Stimulated activated naive CD8-positive, alpha-beta T cell treated with anti-CD3 and anti-CD28 coated beads, Interleukin-15, amount 100 ng/mL, for 72 hours (primary cell): ENCODE data around the gene NT5DC3.
A peak's percentile ranks its signal among the peaks of the same experiment; 100 is the strongest.

Experiments
- ATAC-seq: fragments of 150-1000 bp; cut with Tn5 transposase; 2 replicates; pipeline ENCODE4 v1.10.0; 2021; ENCODE audit warnings: mild to moderate bottlenecking, moderate library complexity
- DNase-seq, 2 donors: peaks; one replicate each; pipeline ENCODE4 v3.0.0; 2021 to 2022
- H3K27ac Mint-ChIP-seq, 2 donors: one replicate each; pipeline ENCODE4 v1.8.0; 2022; ENCODE audit warnings: mild to moderate bottlenecking in 2 of 2, mixed read lengths in 2 of 2, moderate library complexity in 2 of 2
- H3K27me3 Mint-ChIP-seq: one replicate; pipeline ENCODE4 v1.8.0; 2022; ENCODE audit warnings: mixed read lengths
- H3K4me1 Mint-ChIP-seq: one replicate; pipeline ENCODE4 v1.8.0; 2022; ENCODE audit warnings: mild to moderate bottlenecking, mixed read lengths
- H3K4me3 Mint-ChIP-seq, 2 donors: one replicate each; pipeline ENCODE4 v1.8.0; 2022; ENCODE audit warnings: mild to moderate bottlenecking in 2 of 2, mixed read lengths in 2 of 2, moderate library complexity in 1 of 2
- H3K9me3 Mint-ChIP-seq, 2 donors: one replicate each; pipeline ENCODE4 v1.8.0; 2022; ENCODE audit warnings: mixed read lengths in 2 of 2

Gene NT5DC3

DNA sequence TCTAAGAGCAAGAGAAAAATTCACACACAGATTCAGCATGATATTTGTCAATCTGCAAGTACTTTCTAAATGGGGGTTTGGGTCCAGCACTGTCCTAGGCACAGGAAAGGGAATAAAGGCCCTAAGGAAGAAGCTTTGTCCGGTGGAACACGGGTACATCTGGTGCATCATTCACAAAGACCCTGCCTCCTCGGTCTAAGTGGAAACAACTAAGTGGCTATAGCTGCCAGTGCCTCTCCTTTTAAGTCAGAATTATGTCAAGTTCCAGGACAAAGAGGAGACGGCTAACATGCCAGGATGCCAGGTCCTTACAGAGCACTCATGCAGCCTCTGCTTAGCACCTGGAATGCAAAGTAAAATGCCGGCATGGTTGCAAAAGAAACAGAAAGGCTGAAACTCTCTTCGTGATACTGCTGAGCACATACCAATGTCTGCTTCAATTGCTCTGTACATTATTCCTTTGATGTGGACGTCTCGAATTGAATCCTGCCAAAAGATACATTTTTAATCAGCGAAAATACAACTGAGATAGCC lies 47.5 kb downstream of the NT5DC3 start:
- Mint-ChIP-seq H3K4me1 (peaks cover 6% of the 10 kb centered on the region), H3K27ac (no peak overlapping the region), H3K9me3 (no peaks in the 10 kb centered on the region), H3K27me3 (no peaks in the 10 kb centered on the region), H3K4me3 (no peak overlapping the region)
- ATAC-seq: no peak
- DNase-seq: no peak

GRCh38 chr12:103793046-103793445 lies 48.0 kb downstream of the NT5DC3 start:
- Mint-ChIP-seq H3K4me3 (no peak overlapping the region), H3K27ac (no peak overlapping the region), H3K9me3 (no peaks in the 10 kb centered on the region), H3K27me3 (no peaks in the 10 kb centered on the region), H3K4me1 (peaks cover 2% of the 10 kb centered on the region)
- DNase-seq (no peak), ATAC-seq (no peak)

DNA sequence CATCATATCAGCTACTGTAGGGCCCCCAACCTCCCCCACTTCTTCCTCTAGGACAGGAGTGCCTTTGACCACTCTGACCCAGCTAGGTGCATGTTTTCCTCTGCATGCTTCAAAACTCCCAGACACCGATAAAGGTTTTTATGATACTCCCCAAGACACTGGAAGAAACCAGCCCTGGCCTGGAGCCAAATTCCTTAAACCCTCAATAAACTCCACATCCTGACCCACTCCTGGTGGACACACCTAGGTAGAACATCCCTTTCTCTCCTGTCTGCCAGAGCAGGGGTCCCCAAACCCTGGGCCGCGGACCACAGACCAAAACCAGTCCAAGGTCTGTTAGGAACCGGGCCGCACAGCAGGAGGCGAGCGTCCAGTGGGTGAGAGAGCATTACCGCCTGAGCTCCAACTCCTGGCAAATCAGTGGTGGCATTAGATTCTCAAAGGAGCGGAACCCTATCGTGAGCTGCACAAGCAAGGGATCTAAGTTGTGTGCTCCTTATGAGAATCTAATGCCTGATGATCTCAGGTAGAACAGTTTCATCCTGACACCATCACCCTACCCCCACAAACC lies 49.6 kb downstream of the NT5DC3 start:
- Mint-ChIP-seq H3K9me3 (no peaks in the 10 kb centered on the region), H3K27ac (no peak overlapping the region)

DNA sequence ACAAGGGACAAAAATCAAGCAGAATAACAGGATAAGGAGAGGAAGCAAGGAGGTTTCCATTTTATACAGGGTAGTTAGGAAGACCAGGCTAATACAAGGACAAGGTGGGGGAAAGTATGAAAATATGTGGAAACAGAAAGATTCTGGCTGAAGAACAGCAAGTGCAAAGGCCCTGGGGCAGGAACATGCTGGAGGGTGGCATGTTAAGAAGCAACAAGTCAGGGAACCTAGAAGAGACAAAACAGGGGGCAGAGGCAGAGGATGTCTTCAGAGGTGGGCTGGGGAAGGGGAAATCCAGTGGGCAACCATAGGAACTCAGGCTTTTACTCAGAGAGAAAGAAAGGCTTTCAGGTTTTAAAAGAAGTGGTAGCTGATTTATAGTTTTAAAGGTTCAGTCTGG lies 54.8 kb downstream of the NT5DC3 start:
- ATAC-seq: no peak

More for the DNA sequence above, 49.6 kb downstream of the NT5DC3 start:
- H3K27me3 Mint-ChIP-seq: no peaks in the 10 kb centered on the region
- H3K4me3 Mint-ChIP-seq: no peak overlapping the region
- ATAC-seq (no peak), DNase-seq (no peak)
- no peaks in the 10 kb centered on the region for H3K4me1 Mint-ChIP-seq

DNA sequence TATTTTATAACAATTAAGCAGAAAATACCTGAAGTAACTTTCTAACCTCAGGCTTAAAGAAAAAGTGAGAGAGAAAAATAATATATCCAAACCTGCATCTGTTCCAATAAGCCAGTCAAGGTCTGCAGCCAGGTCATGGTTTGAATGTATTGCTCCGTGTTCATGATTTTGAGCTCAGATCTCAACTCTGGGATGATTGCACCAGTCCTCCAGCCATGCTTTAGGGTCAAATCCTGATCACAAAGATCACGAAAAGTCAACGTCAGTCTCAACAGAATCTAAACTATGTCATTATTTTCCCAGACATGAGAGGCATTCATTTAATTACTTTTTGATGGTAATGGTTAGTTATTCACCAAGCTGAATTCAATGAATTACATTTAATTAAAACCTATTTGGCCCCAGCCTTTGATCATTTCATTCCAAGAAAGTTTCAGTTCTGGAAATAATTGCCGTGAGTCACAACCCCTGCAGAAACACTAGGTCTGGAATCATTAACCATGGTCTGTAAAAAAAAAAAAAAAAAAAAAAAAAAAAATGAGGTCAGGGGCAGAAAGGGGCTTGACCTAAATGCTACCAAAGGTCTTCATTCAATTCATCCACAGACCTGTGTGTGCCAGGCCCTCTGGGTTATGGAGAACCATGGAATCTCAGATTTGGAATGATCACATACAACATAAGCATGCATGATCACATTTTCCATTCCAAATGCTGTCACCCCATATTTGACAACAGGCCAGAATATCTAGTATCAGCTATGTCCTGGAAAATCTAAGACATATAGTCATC lies 55.6 kb downstream of the NT5DC3 start:
- H3K27ac Mint-ChIP-seq: no peak overlapping the region
- H3K4me3 Mint-ChIP-seq: no peak overlapping the region
- H3K27me3 Mint-ChIP-seq: no peaks in the 10 kb centered on the region
- no peaks in the 10 kb centered on the region for H3K4me1 Mint-ChIP-seq
- H3K9me3 Mint-ChIP-seq: no peaks in the 10 kb centered on the region
- DNase-seq (no peak), ATAC-seq (no peak)

More for the DNA sequence above, 54.8 kb downstream of the NT5DC3 start:
- no peaks in the 10 kb centered on the region for H3K9me3 Mint-ChIP-seq
- H3K27ac Mint-ChIP-seq: no peak overlapping the region
- no peaks in the 10 kb centered on the region for H3K4me1 Mint-ChIP-seq
- no peak overlapping the region for H3K4me3 Mint-ChIP-seq
- H3K27me3 Mint-ChIP-seq: no peaks in the 10 kb centered on the region
- no peak for DNase-seq

- peak overlapping the region; percentile 14 to 85 for H3K27ac Mint-ChIP-seq
- ATAC-seq (no peak), DNase-seq (no peak)
Observed at GRCh38 chr12:103783744-103784664, 57.0 kb downstream of the NT5DC3 start.

DNA sequence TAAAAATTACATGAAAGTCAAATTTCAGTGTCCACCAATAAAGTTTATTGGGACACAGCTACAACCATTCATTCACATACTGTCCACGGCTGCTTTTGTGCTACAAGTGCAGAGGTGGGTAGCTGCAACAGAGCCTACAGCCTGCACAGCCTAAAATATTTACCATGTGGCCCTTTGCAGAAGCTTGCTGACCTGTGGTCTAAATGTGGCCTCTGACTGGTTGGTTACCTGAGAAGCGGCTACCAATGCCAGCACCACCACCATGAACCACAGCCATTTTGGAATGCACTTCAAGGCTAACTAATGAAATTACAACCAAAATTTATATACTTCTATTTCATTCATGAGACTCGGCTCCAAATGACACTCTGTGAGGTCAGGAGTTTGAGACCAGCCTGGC lies 58.6 kb downstream of the NT5DC3 start:
- Mint-ChIP-seq H3K4me1 (no peaks in the 10 kb centered on the region), H3K4me3 (no peak overlapping the region), H3K9me3 (no peaks in the 10 kb centered on the region), H3K27me3 (no peaks in the 10 kb centered on the region), H3K27ac (no peak overlapping the region)
- no peak for DNase-seq
- ATAC-seq: no peak

More at GRCh38 chr12:103783744-103784664, 57.0 kb downstream of the NT5DC3 start:
- no peaks in the 10 kb centered on the region for H3K27me3 Mint-ChIP-seq
- H3K4me1 Mint-ChIP-seq: no peaks in the 10 kb centered on the region
- H3K4me3 Mint-ChIP-seq: no peak overlapping the region
- no peaks in the 10 kb centered on the region for H3K9me3 Mint-ChIP-seq

- ATAC-seq (no peak), DNase-seq (no peak)
- no peak overlapping the region for H3K27ac Mint-ChIP-seq
- H3K27me3 Mint-ChIP-seq: no peaks in the 10 kb centered on the region
- H3K4me3 Mint-ChIP-seq: no peak overlapping the region
- no peaks in the 10 kb centered on the region for H3K9me3 Mint-ChIP-seq
- no peaks in the 10 kb centered on the region for H3K4me1 Mint-ChIP-seq
Observed at GRCh38 chr12:103780992-103781391, 60.0 kb downstream of the NT5DC3 start.

- Mint-ChIP-seq H3K4me1 (no peaks in the 10 kb centered on the region), H3K4me3 (no peak overlapping the region), H3K27me3 (no peaks in the 10 kb centered on the region), H3K27ac (no peak overlapping the region), H3K9me3 (no peaks in the 10 kb centered on the region)
- ATAC-seq (no peak), DNase-seq (no peak)
Observed at GRCh38 chr12:103780093-103780440, 61.0 kb downstream of the NT5DC3 start.

DNA sequence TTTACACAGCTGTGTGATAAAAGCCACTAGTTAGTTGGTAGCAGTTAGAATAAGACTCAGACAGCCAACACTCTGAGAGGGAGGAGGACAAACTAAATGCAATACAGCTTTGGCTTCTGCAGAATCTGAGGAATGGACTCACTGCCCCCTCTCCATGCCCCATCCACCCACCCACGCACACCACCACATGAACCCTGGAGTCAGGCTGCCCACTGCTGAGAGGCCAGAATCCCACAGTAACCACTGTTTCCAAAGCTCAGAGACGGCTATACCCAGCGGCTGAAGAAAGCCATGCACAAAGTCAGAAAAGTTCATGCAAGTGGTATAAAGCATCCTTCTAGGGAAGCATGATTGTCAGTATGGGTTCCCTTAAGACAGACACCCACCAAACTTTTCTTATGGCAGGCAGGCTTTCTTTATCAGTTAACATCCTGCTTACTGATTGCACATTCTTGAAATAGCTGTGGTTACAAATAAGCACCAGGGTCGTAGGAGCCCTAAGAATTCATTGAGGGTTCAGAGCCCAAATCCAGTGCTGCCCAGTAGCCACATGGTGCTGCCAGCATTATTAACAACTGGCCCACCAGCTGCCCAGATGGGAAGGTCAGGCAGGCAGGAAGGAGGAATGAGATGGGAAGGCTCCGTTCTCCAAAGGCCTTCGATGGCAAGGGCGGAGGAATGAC lies 61.5 kb downstream of the NT5DC3 start:
- Mint-ChIP-seq H3K27me3 (no peaks in the 10 kb centered on the region), H3K9me3 (no peaks in the 10 kb centered on the region), H3K27ac (peak overlapping the region in 1 of 2 donors; percentile 74), H3K4me1 (no peaks in the 10 kb centered on the region), H3K4me3 (no peak overlapping the region)
- DNase-seq (no peak), ATAC-seq (no peak)

GRCh38 chr12:103778781-103779180 lies 62.3 kb downstream of the NT5DC3 start:
- Mint-ChIP-seq H3K4me1 (no peaks in the 10 kb centered on the region), H3K9me3 (no peaks in the 10 kb centered on the region), H3K4me3 (no peak overlapping the region), H3K27me3 (no peaks in the 10 kb centered on the region), H3K27ac (no peak overlapping the region)
- no peak for ATAC-seq
- DNase-seq: no peak

GRCh38 chr12:103774977-103775560 lies 66.0 kb downstream of the NT5DC3 start:
- Mint-ChIP-seq H3K4me1 (no peaks in the 10 kb centered on the region), H3K27me3 (no peaks in the 10 kb centered on the region), H3K4me3 (no peak overlapping the region), H3K27ac (peak overlapping the region in 1 of 2 donors; percentile 82), H3K9me3 (no peaks in the 10 kb centered on the region)
- no peak for DNase-seq
- ATAC-seq: no peak

GRCh38 chr12:103773109-103773910 lies 67.7 kb downstream of the NT5DC3 start:
- no peaks in the 10 kb centered on the region for H3K4me1 Mint-ChIP-seq
- H3K27ac Mint-ChIP-seq: no peak overlapping the region
- DNase-seq (no peak), ATAC-seq (no peak)
- H3K9me3 Mint-ChIP-seq: no peaks in the 10 kb centered on the region
- no peaks in the 10 kb centered on the region for H3K27me3 Mint-ChIP-seq
- H3K4me3 Mint-ChIP-seq: no peak overlapping the region

- no peaks in the 10 kb centered on the region for H3K9me3 Mint-ChIP-seq
- H3K27me3 Mint-ChIP-seq: no peaks in the 10 kb centered on the region
- ATAC-seq: no peak
- no peaks in the 10 kb centered on the region for H3K4me1 Mint-ChIP-seq
- no peak overlapping the region for H3K27ac Mint-ChIP-seq
- no peak for DNase-seq
- no peak overlapping the region for H3K4me3 Mint-ChIP-seq
Observed at GRCh38 chr12:103772367-103773108, 68.5 kb downstream of the NT5DC3 start.
